ENCODE data around the gene WIPF2. TPM values are rescaled to one million over a fixed set of nuclear protein-coding genes. Genes with fewer than 3 reads are reported as not detected.

The WIPF2 gene
- total RNA-seq, 1 donor from 2014 or later: 13.3 TPM

DNA sequence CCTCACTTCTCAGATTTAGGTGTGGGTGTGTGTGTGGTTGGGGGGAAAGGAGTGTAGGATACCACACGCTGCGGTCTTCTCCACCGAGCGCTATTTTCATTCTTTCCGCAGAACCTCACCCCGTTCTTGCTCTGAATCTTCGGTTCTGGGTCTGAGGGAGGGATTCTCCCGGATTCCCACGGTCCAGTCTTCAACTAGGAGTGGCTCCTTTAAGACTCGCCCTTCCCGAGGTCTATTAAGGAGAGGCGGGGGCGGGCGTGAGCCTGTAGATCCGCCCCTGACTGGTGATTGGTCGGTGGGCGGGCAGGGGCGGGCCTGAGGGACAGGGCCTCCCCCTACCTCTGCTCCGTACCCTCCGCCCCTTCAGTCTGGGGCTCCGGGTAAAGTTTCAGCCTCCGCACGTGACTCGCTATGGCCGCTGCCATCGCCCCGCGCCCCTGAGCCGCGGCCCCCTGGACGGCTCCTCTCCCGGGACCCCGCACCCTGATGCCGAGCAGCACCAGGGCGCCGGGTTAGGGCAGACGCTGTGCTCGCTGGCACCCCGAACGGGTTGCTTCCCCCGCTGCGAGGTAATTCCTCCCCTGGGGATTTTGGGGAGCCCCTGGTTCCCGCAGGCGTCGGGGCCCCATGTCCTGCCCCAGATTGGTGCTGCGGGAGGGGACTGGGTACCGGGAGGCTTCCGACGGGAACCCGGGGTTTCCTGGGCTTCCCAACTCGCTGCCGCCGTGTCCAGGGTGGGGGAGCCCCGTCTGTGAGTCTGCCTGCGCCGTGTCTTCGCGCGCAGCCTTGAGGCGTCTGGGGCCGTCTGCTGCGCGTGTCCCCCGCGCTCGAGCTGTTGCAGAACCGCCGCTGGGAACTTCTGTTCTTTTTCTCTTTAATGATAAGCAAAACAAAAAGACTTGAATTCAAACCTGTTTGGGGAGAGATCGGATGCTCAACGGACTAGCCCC is 99.1 kb downstream of the WIPF2 start:
- intact Hi-C loops (cut with DNase I): loop anchor here (1.0 kb wide), 1 partner anchor 26 kb away; no protein-coding TSS in a partner anchor
- DNase-seq (ENCODE audit: low spot score): peak; percentile 98

- DNase-seq (ENCODE audit: low spot score): peak; percentile 75
These were observed 99.8 kb downstream of the WIPF2 start for GRCh38 chr17:40318830-40319391.

GRCh38 chr17:40319651-40320540 is 100.8 kb downstream of the WIPF2 start:
- peak; percentile 82 for DNase-seq (ENCODE audit: low spot score)
- intact Hi-C loops (cut with DNase I): no loop called here

More at GRCh38 chr17:40318830-40319391, 99.8 kb downstream of the WIPF2 start:
- intact Hi-C loops (cut with DNase I): no loop called here

GRCh38 chr17:40320756-40321523 is 101.8 kb downstream of the WIPF2 start:
- DNase-seq (ENCODE audit: low spot score): peak; percentile 81
- intact Hi-C loops (cut with DNase I): no loop called here

DNA sequence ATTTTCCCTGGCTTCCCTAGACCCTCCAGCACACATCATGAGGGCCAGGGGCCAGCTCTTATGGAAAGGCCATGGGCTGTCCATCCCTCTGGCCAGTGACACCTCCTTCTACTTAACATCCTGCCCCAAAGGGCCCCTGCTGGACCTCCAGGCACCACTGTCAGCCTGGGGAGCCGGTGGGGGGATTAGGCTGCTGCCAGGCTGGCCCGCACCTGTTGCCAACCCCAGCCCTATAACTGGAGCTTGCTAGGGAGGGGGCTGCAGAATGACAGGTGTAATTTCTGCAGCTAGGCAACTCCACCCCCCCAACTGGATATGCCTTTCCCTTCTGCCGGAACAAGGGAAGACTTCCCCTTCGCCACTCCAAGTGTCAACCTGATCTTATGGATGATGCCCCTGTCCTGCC is 102.4 kb downstream of the WIPF2 start:
- no peak for DNase-seq (ENCODE audit: low spot score)
- intact Hi-C loops (cut with DNase I): no loop called here

DNA sequence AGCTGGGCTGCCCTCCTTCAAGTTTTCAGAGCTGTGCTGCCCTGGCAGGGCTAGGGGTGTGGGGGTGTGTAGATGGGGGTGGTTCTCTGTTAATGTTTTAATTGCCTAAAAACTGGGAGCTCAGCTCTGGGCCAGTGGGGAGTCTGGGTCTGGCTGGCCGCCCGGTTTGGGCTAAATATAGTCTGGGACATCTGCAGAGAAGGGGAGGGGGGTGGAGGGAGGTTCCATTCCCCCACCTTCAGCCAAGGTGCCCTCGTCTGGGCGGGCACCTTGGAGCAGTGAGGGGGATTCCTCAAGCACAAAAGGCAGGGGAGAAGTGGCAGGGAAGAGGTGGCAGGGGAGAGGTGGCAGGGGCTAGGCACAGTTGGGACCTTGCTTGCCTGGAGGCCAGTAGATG is 102.9 kb downstream of the WIPF2 start:
- DNase-seq (ENCODE audit: low spot score): no peak
- intact Hi-C loops (cut with DNase I): no loop called here

GRCh38 chr17:40322358-40323315 is 103.5 kb downstream of the WIPF2 start:
- peak; percentile 94 for DNase-seq (ENCODE audit: low spot score)
- intact Hi-C loops (cut with DNase I): no loop called here

GRCh38 chr17:40323391-40324381 is 104.6 kb downstream of the WIPF2 start:
- intact Hi-C loops (cut with DNase I): no loop called here
- no peak for DNase-seq (ENCODE audit: low spot score)

- no peak for DNase-seq (ENCODE audit: low spot score)
- intact Hi-C loops (cut with DNase I): no loop called here
These were observed 106.3 kb downstream of the WIPF2 start for GRCh38 chr17:40325156-40326013.

DNA sequence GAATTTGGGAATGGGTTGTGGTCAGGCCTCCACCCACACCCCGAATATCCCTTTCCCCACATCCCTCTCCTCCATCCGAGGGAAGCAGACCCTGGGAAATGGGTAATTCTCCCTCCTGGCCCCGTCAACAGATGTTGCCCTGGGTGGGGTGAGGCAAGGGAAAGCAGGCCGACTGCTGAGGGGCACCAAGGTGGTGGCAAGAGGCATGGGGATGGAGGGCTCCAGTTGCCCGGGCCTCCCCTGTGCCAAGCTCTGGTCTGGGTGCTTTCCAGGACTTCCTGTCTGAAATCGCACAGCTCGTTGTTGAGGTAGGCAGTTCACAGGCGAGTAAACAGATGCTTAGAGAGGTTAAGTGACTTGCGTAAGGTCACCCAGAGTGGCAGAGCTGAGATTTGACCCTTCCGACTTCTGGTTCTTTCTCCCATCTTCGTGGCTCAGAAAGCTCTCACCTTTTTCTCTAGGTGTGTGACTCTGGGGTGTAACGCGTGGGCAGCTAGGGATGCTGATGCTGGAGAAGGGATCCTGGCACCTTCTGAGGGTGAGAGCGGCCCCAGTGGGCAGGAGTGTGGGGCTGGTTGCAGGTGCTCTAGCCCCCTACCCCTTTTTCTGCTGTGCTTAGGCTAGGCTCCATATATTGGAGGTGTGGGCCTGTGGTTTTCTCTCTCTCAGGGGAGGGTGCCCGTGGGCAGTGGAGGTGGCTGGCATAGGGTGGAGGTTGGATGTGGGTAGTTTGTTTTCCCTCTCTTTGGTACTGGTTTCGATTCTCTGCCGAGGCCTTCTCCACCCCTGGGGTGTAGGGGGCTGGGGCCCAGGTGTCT is 107.1 kb downstream of the WIPF2 start:
- DNase-seq (ENCODE audit: low spot score): no peak
- intact Hi-C loops (cut with DNase I): no loop called here

GRCh38 chr17:40326832-40327199 is 107.7 kb downstream of the WIPF2 start:
- no peak for DNase-seq (ENCODE audit: low spot score)
- intact Hi-C loops (cut with DNase I): no loop called here

DNA sequence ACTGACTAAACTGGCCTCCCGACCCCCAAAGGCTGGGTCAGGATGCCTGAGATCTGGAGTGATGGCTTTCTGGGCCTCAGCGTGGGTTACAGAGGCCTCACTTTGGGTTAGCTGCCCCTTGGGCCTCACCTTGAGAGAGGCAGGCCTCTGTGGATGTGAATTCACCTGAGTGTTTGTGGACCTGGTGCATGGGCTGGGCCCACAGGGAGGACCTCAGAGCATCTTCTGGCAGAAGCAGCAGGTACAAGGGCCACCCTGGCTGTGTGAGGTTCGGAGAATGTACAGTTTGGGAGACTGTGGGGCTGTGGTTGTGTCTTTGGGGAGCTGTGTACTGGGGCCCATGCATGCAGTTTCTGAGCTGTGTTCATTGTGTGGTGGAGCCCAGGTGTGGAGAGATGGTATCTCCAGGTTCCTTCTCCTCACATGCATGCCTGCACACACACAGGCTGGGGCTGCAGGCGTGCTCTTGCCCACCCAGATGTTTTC is 108.2 kb downstream of the WIPF2 start:
- DNase-seq (ENCODE audit: low spot score): no peak
- intact Hi-C loops (cut with DNase I): no loop called here

- DNase-seq (ENCODE audit: low spot score): no peak
- intact Hi-C loops (cut with DNase I): no loop called here
These were observed 108.8 kb downstream of the WIPF2 start for GRCh38 chr17:40327735-40328385.

DNA sequence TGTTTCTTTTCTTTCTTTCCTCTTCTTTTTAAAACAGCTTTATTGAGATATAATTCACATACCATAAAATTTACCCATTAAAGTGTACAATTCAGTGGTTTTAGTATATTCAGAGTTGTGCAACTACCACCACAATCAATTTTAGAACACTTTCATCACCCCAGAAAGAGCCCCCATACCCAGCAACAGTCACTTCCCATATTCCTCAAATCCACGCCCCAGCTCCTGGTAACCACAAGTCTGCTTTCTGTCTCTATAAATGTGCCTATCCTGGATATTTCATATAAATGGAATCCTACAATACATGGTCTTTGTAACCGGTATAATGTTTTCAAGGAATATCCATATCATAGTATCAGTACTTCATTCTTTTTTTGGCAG is 109.3 kb downstream of the WIPF2 start:
- intact Hi-C loops (cut with DNase I): no loop called here
- DNase-seq (ENCODE audit: low spot score): no peak
